Measurements from ENCODE around the gene RPUSD4.

RPUSD4 gene

DNA sequence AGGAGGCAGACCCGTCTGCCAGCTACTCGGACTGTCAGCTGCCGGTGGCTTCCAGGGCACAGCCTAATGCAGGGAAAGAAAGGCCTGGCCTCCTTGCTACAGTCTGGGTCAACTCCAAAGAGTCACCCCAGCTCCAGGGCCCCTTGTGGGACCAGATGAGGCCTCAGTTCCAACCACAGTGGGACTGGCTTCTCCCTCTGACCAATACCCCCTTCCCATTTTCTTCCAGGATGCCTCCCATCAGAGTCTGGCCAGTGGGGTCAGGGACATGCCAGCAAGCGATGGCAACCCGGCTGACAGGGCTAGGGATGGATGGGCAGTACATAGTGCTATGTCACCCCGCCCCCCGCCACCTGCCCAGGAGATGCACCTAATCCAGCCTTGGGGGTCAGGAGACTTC is 36.6 kb downstream of the RPUSD4 start:
- H3K4me1 ChIP-seq (ENCODE audit: control insufficient read depth, low read depth, low read length): no peaks in the 10 kb centered on the region
- H3K27me3 ChIP-seq (ENCODE audit: control insufficient read depth, insufficient read depth, low read length): no peaks in the 10 kb centered on the region
- H3K9me3 ChIP-seq (ENCODE audit: control insufficient read depth, low read depth, low read length): no peaks in the 10 kb centered on the region
- no peak overlapping the region for H3K4me3 ChIP-seq (ENCODE audit: low read length)
- H3K36me3 ChIP-seq (ENCODE audit: control insufficient read depth, low read depth, low read length): no peaks in the 10 kb centered on the region
- no peak overlapping the region for H3K27ac ChIP-seq (ENCODE audit: low read length)
- H3K9ac ChIP-seq (ENCODE audit: low read length): no peak overlapping the region

- Histone ChIP-seq H3K36me3 (ENCODE audit: control insufficient read depth, low read depth, low read length) (no peaks in the 10 kb centered on the region), H3K4me1 (ENCODE audit: control insufficient read depth, low read depth, low read length) (peaks cover 9% of the 10 kb centered on the region), H3K27ac (ENCODE audit: low read length) (no peak overlapping the region), H3K4me3 (ENCODE audit: low read length) (no peak overlapping the region), H3K9ac (ENCODE audit: low read length) (no peak overlapping the region), H3K9me3 (ENCODE audit: control insufficient read depth, low read depth, low read length) (no peaks in the 10 kb centered on the region), H3K27me3 (ENCODE audit: control insufficient read depth, insufficient read depth, low read length) (no peaks in the 10 kb centered on the region)
Measured at GRCh38 chr11:126173257-126173656, 38.2 kb downstream of the RPUSD4 start.

DNA sequence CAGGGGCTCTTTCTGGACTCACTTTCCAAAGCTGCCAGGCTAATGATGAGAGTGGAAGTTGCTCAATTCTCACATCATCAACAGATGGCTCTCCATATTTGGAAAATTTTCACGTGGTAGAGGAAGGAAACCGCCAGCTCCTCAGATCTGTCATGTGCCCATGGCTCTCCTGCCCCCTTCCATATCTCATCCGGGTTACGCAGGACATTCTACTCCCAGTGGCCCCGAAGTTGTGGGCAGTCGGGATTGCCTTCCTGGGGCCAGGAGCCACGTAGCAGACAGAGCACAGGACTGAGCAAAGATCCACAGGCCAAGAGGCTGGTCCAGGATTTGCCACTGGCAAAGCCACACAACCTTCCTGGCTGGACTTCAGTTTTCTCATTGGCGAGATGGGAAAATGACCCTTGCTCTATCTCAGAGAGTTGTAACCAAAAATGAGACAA is 38.8 kb downstream of the RPUSD4 start:
- Histone ChIP-seq H3K9ac (ENCODE audit: low read length) (no peak overlapping the region), H3K27me3 (ENCODE audit: control insufficient read depth, insufficient read depth, low read length) (no peaks in the 10 kb centered on the region), H3K27ac (ENCODE audit: low read length) (no peak overlapping the region), H3K4me3 (ENCODE audit: low read length) (no peak overlapping the region), H3K4me1 (ENCODE audit: control insufficient read depth, low read depth, low read length) (peaks cover 9% of the 10 kb centered on the region), H3K9me3 (ENCODE audit: control insufficient read depth, low read depth, low read length) (no peaks in the 10 kb centered on the region), H3K36me3 (ENCODE audit: control insufficient read depth, low read depth, low read length) (no peaks in the 10 kb centered on the region)

- Histone ChIP-seq H3K36me3 (ENCODE audit: control insufficient read depth, low read depth, low read length) (no peaks in the 10 kb centered on the region), H3K27ac (ENCODE audit: low read length) (no peak overlapping the region), H3K9ac (ENCODE audit: low read length) (no peak overlapping the region), H3K27me3 (ENCODE audit: control insufficient read depth, insufficient read depth, low read length) (no peaks in the 10 kb centered on the region), H3K4me3 (ENCODE audit: low read length) (no peak overlapping the region), H3K4me1 (ENCODE audit: control insufficient read depth, low read depth, low read length) (peaks cover 9% of the 10 kb centered on the region), H3K9me3 (ENCODE audit: control insufficient read depth, low read depth, low read length) (no peaks in the 10 kb centered on the region)
Measured at GRCh38 chr11:126169291-126169690, 42.2 kb downstream of the RPUSD4 start.

GRCh38 chr11:126167488-126167887 is 44.0 kb downstream of the RPUSD4 start:
- Histone ChIP-seq H3K27ac (ENCODE audit: low read length) (no peak overlapping the region), H3K36me3 (ENCODE audit: control insufficient read depth, low read depth, low read length) (no peaks in the 10 kb centered on the region), H3K27me3 (ENCODE audit: control insufficient read depth, insufficient read depth, low read length) (no peaks in the 10 kb centered on the region), H3K4me1 (ENCODE audit: control insufficient read depth, low read depth, low read length) (peaks cover 9% of the 10 kb centered on the region), H3K9ac (ENCODE audit: low read length) (no peak overlapping the region), H3K4me3 (ENCODE audit: low read length) (no peak overlapping the region), H3K9me3 (ENCODE audit: control insufficient read depth, low read depth, low read length) (no peaks in the 10 kb centered on the region)

GRCh38 chr11:126166413-126166812 is 45.0 kb downstream of the RPUSD4 start:
- Histone ChIP-seq H3K36me3 (ENCODE audit: control insufficient read depth, low read depth, low read length) (no peaks in the 10 kb centered on the region), H3K4me1 (ENCODE audit: control insufficient read depth, low read depth, low read length) (peaks cover 9% of the 10 kb centered on the region), H3K27me3 (ENCODE audit: control insufficient read depth, insufficient read depth, low read length) (no peaks in the 10 kb centered on the region), H3K9me3 (ENCODE audit: control insufficient read depth, low read depth, low read length) (no peaks in the 10 kb centered on the region), H3K9ac (ENCODE audit: low read length) (no peak overlapping the region), H3K27ac (ENCODE audit: low read length) (no peak overlapping the region), H3K4me3 (ENCODE audit: low read length) (no peak overlapping the region)

- Histone ChIP-seq H3K36me3 (ENCODE audit: control insufficient read depth, low read depth, low read length) (no peaks in the 10 kb centered on the region), H3K4me1 (ENCODE audit: control insufficient read depth, low read depth, low read length) (peaks cover 12% of the 10 kb centered on the region), H3K9ac (ENCODE audit: low read length) (no peak overlapping the region)
Measured at GRCh38 chr11:126165757-126166156, 45.7 kb downstream of the RPUSD4 start.

GRCh38 chr11:126165311-126165720 is 46.1 kb downstream of the RPUSD4 start:
- Histone ChIP-seq H3K36me3 (ENCODE audit: control insufficient read depth, low read depth, low read length) (no peaks in the 10 kb centered on the region), H3K9me3 (ENCODE audit: control insufficient read depth, low read depth, low read length) (no peaks in the 10 kb centered on the region), H3K4me3 (ENCODE audit: low read length) (no peak overlapping the region), H3K27ac (ENCODE audit: low read length) (no peak overlapping the region), H3K27me3 (ENCODE audit: control insufficient read depth, insufficient read depth, low read length) (no peaks in the 10 kb centered on the region), H3K4me1 (ENCODE audit: control insufficient read depth, low read depth, low read length) (peaks cover 17% of the 10 kb centered on the region), H3K9ac (ENCODE audit: low read length) (no peak overlapping the region)

More at GRCh38 chr11:126165757-126166156, 45.7 kb downstream of the RPUSD4 start:
- Histone ChIP-seq H3K27ac (ENCODE audit: low read length) (no peak overlapping the region), H3K27me3 (ENCODE audit: control insufficient read depth, insufficient read depth, low read length) (no peaks in the 10 kb centered on the region), H3K9me3 (ENCODE audit: control insufficient read depth, low read depth, low read length) (no peaks in the 10 kb centered on the region), H3K4me3 (ENCODE audit: low read length) (no peak overlapping the region)

DNA sequence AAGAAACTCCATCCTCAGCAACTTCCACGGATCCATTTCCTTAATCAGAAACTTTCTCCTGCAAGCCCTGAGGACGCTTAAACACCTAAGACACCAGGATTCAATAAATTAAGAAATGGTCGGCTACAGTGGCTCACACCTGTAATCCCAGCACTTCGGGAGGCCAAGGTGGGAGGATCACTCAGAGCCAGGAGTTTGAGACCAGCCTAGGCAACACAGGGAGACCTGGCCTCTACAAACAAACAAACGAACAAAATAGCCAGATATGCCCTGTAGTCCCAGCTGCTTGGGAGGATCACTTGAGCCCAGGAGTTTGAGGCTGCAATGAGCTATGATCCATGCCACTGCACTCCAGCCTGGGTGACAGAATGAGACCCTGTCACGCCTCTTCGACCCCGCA is 46.7 kb downstream of the RPUSD4 start:
- Histone ChIP-seq H3K27me3 (ENCODE audit: control insufficient read depth, insufficient read depth, low read length) (no peaks in the 10 kb centered on the region), H3K27ac (ENCODE audit: low read length) (no peak overlapping the region)

DNA sequence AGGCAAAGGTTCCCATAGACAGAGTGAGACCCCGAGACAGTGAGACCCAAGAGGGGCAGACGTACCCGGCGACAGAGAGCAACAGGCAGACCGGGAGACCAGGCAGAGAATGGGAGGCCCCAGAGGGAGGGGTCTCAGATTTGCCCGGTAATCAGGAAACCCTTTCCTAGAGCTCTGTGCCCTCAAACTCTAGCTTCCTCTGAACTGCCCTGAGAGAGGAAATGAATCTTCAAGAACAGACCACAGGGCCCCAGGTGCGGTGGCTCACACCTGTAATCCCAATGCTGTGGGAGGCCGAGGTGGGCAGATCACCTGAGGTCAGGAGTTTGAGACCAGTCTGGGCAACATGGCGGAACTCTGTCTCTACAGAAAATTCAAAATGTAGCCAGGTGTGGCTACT is 47.7 kb downstream of the RPUSD4 start:
- Histone ChIP-seq H3K4me3 (ENCODE audit: low read length) (no peak overlapping the region), H3K4me1 (ENCODE audit: control insufficient read depth, low read depth, low read length) (peaks cover 23% of the 10 kb centered on the region), H3K9ac (ENCODE audit: low read length) (no peak overlapping the region), H3K27me3 (ENCODE audit: control insufficient read depth, insufficient read depth, low read length) (no peaks in the 10 kb centered on the region), H3K36me3 (ENCODE audit: control insufficient read depth, low read depth, low read length) (no peaks in the 10 kb centered on the region), H3K27ac (ENCODE audit: low read length) (no peak overlapping the region), H3K9me3 (ENCODE audit: control insufficient read depth, low read depth, low read length) (no peaks in the 10 kb centered on the region)

More for the DNA sequence above, 46.7 kb downstream of the RPUSD4 start:
- Histone ChIP-seq H3K9me3 (ENCODE audit: control insufficient read depth, low read depth, low read length) (no peaks in the 10 kb centered on the region), H3K4me1 (ENCODE audit: control insufficient read depth, low read depth, low read length) (peaks cover 22% of the 10 kb centered on the region), H3K4me3 (ENCODE audit: low read length) (no peak overlapping the region), H3K36me3 (ENCODE audit: control insufficient read depth, low read depth, low read length) (no peaks in the 10 kb centered on the region), H3K9ac (ENCODE audit: low read length) (no peak overlapping the region)

- H3K36me3 ChIP-seq (ENCODE audit: control insufficient read depth, low read depth, low read length): no peaks in the 10 kb centered on the region
- H3K4me1 ChIP-seq (ENCODE audit: control insufficient read depth, low read depth, low read length): peaks cover 26% of the 10 kb centered on the region
- no peak overlapping the region for H3K9ac ChIP-seq (ENCODE audit: low read length)
- H3K27me3 ChIP-seq (ENCODE audit: control insufficient read depth, insufficient read depth, low read length): no peaks in the 10 kb centered on the region
- no peak overlapping the region for H3K27ac ChIP-seq (ENCODE audit: low read length)
- no peaks in the 10 kb centered on the region for H3K9me3 ChIP-seq (ENCODE audit: control insufficient read depth, low read depth, low read length)
- H3K4me3 ChIP-seq (ENCODE audit: low read length): no peak overlapping the region
Measured at GRCh38 chr11:126163074-126163700, 48.3 kb downstream of the RPUSD4 start.

GRCh38 chr11:126162306-126163030 is 49.0 kb downstream of the RPUSD4 start:
- Histone ChIP-seq H3K27me3 (ENCODE audit: control insufficient read depth, insufficient read depth, low read length) (no peaks in the 10 kb centered on the region), H3K36me3 (ENCODE audit: control insufficient read depth, low read depth, low read length) (no peaks in the 10 kb centered on the region), H3K4me1 (ENCODE audit: control insufficient read depth, low read depth, low read length) (peaks cover 27% of the 10 kb centered on the region), H3K9me3 (ENCODE audit: control insufficient read depth, low read depth, low read length) (no peaks in the 10 kb centered on the region), H3K9ac (ENCODE audit: low read length) (no peak overlapping the region), H3K4me3 (ENCODE audit: low read length) (no peak overlapping the region), H3K27ac (ENCODE audit: low read length) (no peak overlapping the region)

Measured in iPS-18a (cell line).